Heart left ventricle (tissue), 13 donors: ENCODE measurements around the gene KCNK6.

Source experiments
- POLR2A ChIP-seq, 2 donors: fragments of 450-650 bp; IDR thresholded peaks; one replicate each; pipeline ENCODE4 v1.6.1; 2017; ENCODE audit warnings: antibody characterized with exemption in 2 of 2, mild to moderate bottlenecking in 2 of 2, moderate library complexity in 2 of 2
- TF ChIP-seq, protein P1 (sequence below), 12 donors: fragments of 200-600 bp; sonication (generic) in 4 of 12; IDR thresholded peaks; one replicate each; pipeline versions ENCODE4 v1.5.0 to v1.8.0; 2018 to 2022; ENCODE audit warnings: antibody characterized with exemption in 12 of 12, mild to moderate bottlenecking in 5 of 12
- donor health status: ischemic (EF 13 %, LVEDD 7.1; RV severe dilation, severe dysfunction).
- donor health status: DM: no; HTN: yes; CAD: no.
- donor health status: DM: no; HTN: no; CAD: no.
- donor health status: ischemic (EF 25% LVEDD 6.9; RV normal size, moderate dysfunction).
- donor health status: ischemic (EF 25% LVEDD 5.7; RV mildly dilated, moderate dysfunction).
- donor health status: ischemic (EF 35%, LVEDD 5.7; RV mildly dilated, moderate dysfunction).
- donor health status: nonischemic (EF 11% LVEDD 7.7; RV severe dilation, severe dysfunction).
- donor health status: DM: yes; HTN: yes; CAD: no.
- donor health status: PGD.
- donor health status: ischemic (EF 29% LVEDD 5.4; RV normal size, mild dysfunction).
- donor health status: nonischemic (EF 23%, LVEDD 6.1; RV moderate dilation, normal function).

DNA sequence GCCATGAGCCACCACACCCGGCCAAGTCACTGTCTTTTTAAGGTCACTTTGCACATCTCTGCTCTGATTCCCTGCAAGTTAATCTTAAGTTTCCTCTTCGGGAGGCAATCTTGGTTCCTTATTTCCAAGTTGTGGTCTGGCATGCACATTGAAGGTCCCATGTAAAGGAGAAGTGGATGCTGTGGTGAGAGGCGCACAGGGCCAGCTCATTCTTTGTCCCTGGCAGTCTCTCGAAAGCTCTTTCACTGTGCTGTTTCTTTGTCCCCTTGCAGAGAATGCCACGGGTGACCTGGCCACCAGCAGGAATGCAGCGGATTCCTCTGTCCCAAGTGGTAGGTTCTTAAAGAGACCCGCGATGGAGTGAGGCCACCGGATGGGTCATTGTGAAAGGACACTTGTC is 32.0 kb upstream of the KCNK6 start:
- TF ChIP-seq, protein P1, sequence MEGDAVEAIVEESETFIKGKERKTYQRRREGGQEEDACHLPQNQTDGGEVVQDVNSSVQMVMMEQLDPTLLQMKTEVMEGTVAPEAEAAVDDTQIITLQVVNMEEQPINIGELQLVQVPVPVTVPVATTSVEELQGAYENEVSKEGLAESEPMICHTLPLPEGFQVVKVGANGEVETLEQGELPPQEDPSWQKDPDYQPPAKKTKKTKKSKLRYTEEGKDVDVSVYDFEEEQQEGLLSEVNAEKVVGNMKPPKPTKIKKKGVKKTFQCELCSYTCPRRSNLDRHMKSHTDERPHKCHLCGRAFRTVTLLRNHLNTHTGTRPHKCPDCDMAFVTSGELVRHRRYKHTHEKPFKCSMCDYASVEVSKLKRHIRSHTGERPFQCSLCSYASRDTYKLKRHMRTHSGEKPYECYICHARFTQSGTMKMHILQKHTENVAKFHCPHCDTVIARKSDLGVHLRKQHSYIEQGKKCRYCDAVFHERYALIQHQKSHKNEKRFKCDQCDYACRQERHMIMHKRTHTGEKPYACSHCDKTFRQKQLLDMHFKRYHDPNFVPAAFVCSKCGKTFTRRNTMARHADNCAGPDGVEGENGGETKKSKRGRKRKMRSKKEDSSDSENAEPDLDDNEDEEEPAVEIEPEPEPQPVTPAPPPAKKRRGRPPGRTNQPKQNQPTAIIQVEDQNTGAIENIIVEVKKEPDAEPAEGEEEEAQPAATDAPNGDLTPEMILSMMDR (IDR thresholded peaks at IDR 0.05), result no peak
- TF ChIP-seq POLR2A (IDR thresholded peaks at IDR 0.05), result no peak
